IMR-90 (cell line): ENCODE data around the gene NELL2. TPM values are rescaled to one million over a fixed set of nuclear protein-coding genes. Genes with fewer than 3 reads are reported as not detected.

Experiments
- ATAC-seq: fragments of 200-7000 bp; cut with Tn5 transposase; 2 replicates; pipeline ENCODE4 v1.9.1; 2020; ENCODE audit warnings: low read depth, mild to moderate bottlenecking, moderate library complexity
- BruUV-seq: library from RNA; stranded (reverse); fragments of 400-500 nt; replicated peaks from 2 replicates; lab custom pipeline; 2021; lab: Mats Ljungman, UMichigan
- CTCF ChIA-PET: fragments of 300-600 bp; formaldehyde crosslinking; extraction: SDS; loops from one replicate; lab custom pipeline; 2021; ENCODE audit warnings: antibody characterized with exemption; lab: Yijun Ruan, JAX
- POLR2A ChIA-PET: fragments of 300-600 bp; sonication (Branson Sonifier 250); formaldehyde crosslinking; loops from one replicate; lab custom pipeline; 2022; ENCODE audit warnings: antibody characterized with exemption; ENCODE audit not compliant: unreplicated experiment; lab: Charles Lee
- DNase-seq: peaks from one replicate; pipeline ENCODE4 v3.0.0; 2013
- H2AFZ ChIP-seq: replicated peaks from 2 replicates; pipeline ENCODE3; 2013; ENCODE audit warnings: low read length, mild to moderate bottlenecking; ENCODE audit not compliant: poor library complexity
- H2AK5ac ChIP-seq: 2 replicates; pipeline ENCODE4 v1.6.1; 2013; ENCODE audit warnings: low read depth, low read length, inconsistent platforms
- H2AK9ac ChIP-seq: replicated peaks from 2 replicates; pipeline ENCODE3; 2013; ENCODE audit warnings: mild to moderate bottlenecking, low read depth, low read length, moderate library complexity; ENCODE audit not compliant: poor library complexity
- H2BK120ac ChIP-seq: 2 replicates; pipeline ENCODE4 v1.6.1; 2013; ENCODE audit warnings: low read depth, low read length, inconsistent platforms
- H2BK15ac ChIP-seq: 3 replicates; pipeline ENCODE4 v1.6.1; 2013; ENCODE audit warnings: low read depth, low read length, inconsistent platforms
- H2BK20ac ChIP-seq: 2 replicates; pipeline ENCODE4 v1.6.1; 2013; ENCODE audit warnings: low read depth, mild to moderate bottlenecking, inconsistent platforms, low read length, moderate library complexity
- H2BK5ac ChIP-seq: 2 replicates; pipeline ENCODE4 v1.6.1; 2013; ENCODE audit warnings: mild to moderate bottlenecking, low read depth, low read length, inconsistent platforms; ENCODE audit not compliant: poor library complexity, severe bottlenecking
- H3K14ac ChIP-seq: replicated peaks from 2 replicates; pipeline ENCODE4 v1.6.1; 2013; ENCODE audit warnings: low read depth, low read length, inconsistent platforms
- H3K18ac ChIP-seq: 2 replicates; pipeline ENCODE4 v1.6.1; 2013; ENCODE audit warnings: low read depth, low read length, control low read depth
- H3K23ac ChIP-seq: 2 replicates; pipeline ENCODE4 v1.6.1; 2013; ENCODE audit warnings: low read depth, low read length, inconsistent platforms
- H3K27ac ChIP-seq: 2 replicates; pipeline ENCODE4 v1.5.1; 2013; ENCODE audit warnings: mild to moderate bottlenecking, control low read depth, low read length; ENCODE audit not compliant: insufficient read depth
- H3K27me3 ChIP-seq: 2 replicates; pipeline ENCODE4 v1.6.1; 2013; ENCODE audit warnings: low read length; ENCODE audit not compliant: control insufficient read depth, insufficient read depth
- H3K36me3 ChIP-seq: 2 replicates; pipeline ENCODE4 v1.6.1; 2013; ENCODE audit warnings: low read length, mixed read lengths; ENCODE audit not compliant: control insufficient read depth, insufficient read depth
- H3K4ac ChIP-seq: 2 replicates; pipeline ENCODE4 v1.6.1; 2013; ENCODE audit warnings: low read depth, low read length, inconsistent platforms
- H3K4me1 ChIP-seq: 2 replicates; pipeline ENCODE4 v1.6.1; 2013; ENCODE audit warnings: low read length, mixed read lengths; ENCODE audit not compliant: control insufficient read depth, insufficient read depth
- H3K4me2 ChIP-seq: 2 replicates; pipeline ENCODE4 v1.6.1; 2013; ENCODE audit warnings: low read depth, mild to moderate bottlenecking, control low read depth, low read length, moderate library complexity
- H3K4me3 ChIP-seq: 2 replicates; pipeline ENCODE4 v1.5.1; 2013; ENCODE audit warnings: low read depth, mild to moderate bottlenecking, control low read depth, low read length, moderate library complexity; ENCODE audit not compliant: insufficient read depth
- H3K56ac ChIP-seq: 2 replicates; pipeline ENCODE4 v1.6.1; 2013; ENCODE audit warnings: low read length, inconsistent platforms; ENCODE audit not compliant: insufficient read depth; ENCODE audit errors: extremely low read depth
- H3K79me1 ChIP-seq, 2 experiments: 2 replicates each; pipeline ENCODE4 v1.6.1; 2013; ENCODE audit warnings: low read length in 2 of 2, inconsistent platforms in 1 of 2, low read depth in 1 of 2
- H3K9ac ChIP-seq: 2 replicates; pipeline ENCODE4 v1.6.1; 2013; ENCODE audit warnings: low read depth, low read length, control low read depth
- H3K9me1 ChIP-seq: 2 replicates; pipeline ENCODE4 v1.6.1; 2013; ENCODE audit warnings: low read length, inconsistent platforms; ENCODE audit not compliant: insufficient read depth
- H3K9me3 ChIP-seq: 2 replicates; pipeline ENCODE4 v1.6.1; 2013; ENCODE audit warnings: low read length; ENCODE audit not compliant: control insufficient read depth, insufficient read depth
- H4K20me1 ChIP-seq: 2 replicates; pipeline ENCODE4 v1.6.1; 2013; ENCODE audit warnings: low read length, inconsistent platforms; ENCODE audit not compliant: insufficient read depth
- H4K5ac ChIP-seq: 2 replicates; pipeline ENCODE4 v1.6.1; 2013; ENCODE audit warnings: mild to moderate bottlenecking, low read depth, low read length, control low read depth
- H4K8ac ChIP-seq, 2 experiments: 2 replicates each; pipeline ENCODE4 v1.6.1; 2013; ENCODE audit warnings: low read depth in 2 of 2, low read length in 2 of 2, control low read depth in 1 of 2, inconsistent platforms in 1 of 2
- H4K91ac ChIP-seq: 2 replicates; pipeline ENCODE4 v1.6.1; 2013; ENCODE audit warnings: low read depth, low read length, inconsistent platforms; ENCODE audit not compliant: insufficient read depth
- BHLHE40 ChIP-seq: fragments of 150-350 bp; IDR thresholded peaks from 2 replicates; pipeline ENCODE4 v1.6.1; 2016; ENCODE audit warnings: mild to moderate bottlenecking, low read depth, low read length
- CEBPB ChIP-seq: IDR thresholded peaks from 2 replicates; pipeline ENCODE4 v1.6.1; 2012; ENCODE audit warnings: low read depth, low read length, improper control_type of control experiment
- CHD1 ChIP-seq: IDR thresholded peaks from 2 replicates; pipeline ENCODE4 v1.6.1; 2012; ENCODE audit warnings: low read depth, low read length, improper control_type of control experiment
- CTCF ChIP-seq: conservative IDR thresholded peaks from 2 replicates; pipeline ENCODE4 v1.5.1; 2012; ENCODE audit warnings: mild to moderate bottlenecking, low read depth, low read length, improper control_type of control experiment
- ELK1 ChIP-seq: fragments of 150-350 bp; IDR thresholded peaks from 2 replicates; pipeline ENCODE4 v1.6.1; 2016; ENCODE audit warnings: low read depth, mild to moderate bottlenecking, low read length, moderate library complexity, borderline replicate concordance
- FOS ChIP-seq: fragments of 150-350 bp; IDR thresholded peaks from 2 replicates; pipeline ENCODE4 v1.6.1; 2016; ENCODE audit warnings: low read depth, low read length
- MAFK ChIP-seq: IDR thresholded peaks from 2 replicates; pipeline ENCODE4 v1.6.1; 2012; ENCODE audit warnings: low read depth, low read length, improper control_type of control experiment
- MAZ ChIP-seq: IDR thresholded peaks from 2 replicates; pipeline ENCODE4 v1.6.1; 2012; ENCODE audit warnings: low read depth, mild to moderate bottlenecking, low read length, improper control_type of control experiment, moderate library complexity, borderline replicate concordance
- MXI1 ChIP-seq: IDR thresholded peaks from 2 replicates; pipeline ENCODE4 v1.6.1; 2012; ENCODE audit warnings: low read depth, mild to moderate bottlenecking, low read length, moderate library complexity, borderline replicate concordance
- NFE2L2 ChIP-seq: fragments of 150-350 bp; IDR thresholded peaks from 2 replicates; pipeline ENCODE4 v1.6.1; 2016; ENCODE audit warnings: low read depth, mild to moderate bottlenecking, low read length
- POLR2A ChIP-seq: IDR thresholded peaks from 2 replicates; pipeline ENCODE4 v1.6.1; 2012; ENCODE audit warnings: mild to moderate bottlenecking, low read depth, low read length
- RAD21 ChIP-seq: IDR thresholded peaks from 2 replicates; pipeline ENCODE4 v1.6.1; 2012; ENCODE audit warnings: low read length, improper control_type of control experiment
- RCOR1 ChIP-seq: IDR thresholded peaks from 2 replicates; pipeline ENCODE4 v1.6.1; 2012; ENCODE audit warnings: mild to moderate bottlenecking, low read length, improper control_type of control experiment; ENCODE audit not compliant: insufficient replicate concordance
- RFX5 ChIP-seq: IDR thresholded peaks from 2 replicates; pipeline ENCODE4 v1.8.0; 2012; ENCODE audit warnings: low read depth, mild to moderate bottlenecking, low read length, moderate library complexity
- SMC3 ChIP-seq: fragments of 150-350 bp; IDR thresholded peaks from 2 replicates; pipeline ENCODE4 v1.6.1; 2016; ENCODE audit warnings: low read depth, mild to moderate bottlenecking, antibody characterized with exemption, low read length, moderate library complexity
- USF2 ChIP-seq: fragments of 150-350 bp; IDR thresholded peaks from 2 replicates; pipeline ENCODE4 v1.6.1; 2017; ENCODE audit warnings: mild to moderate bottlenecking, antibody characterized with exemption, low read length, low read depth
- WGBS, 2 experiments: methylation state at CpG; one replicate each; pipeline versions ENCODE4 v1.1.5 to v1.1.7; 2013; ENCODE audit warnings: missing lambda C conversion rate in 2 of 2; ENCODE audit not compliant: insufficient read length in 1 of 2; ENCODE audit errors: extremely low coverage in 2 of 2; 5-methylcytosine and 5-hydroxymethylcytosine counted together
- dilution Hi-C: fragments of 300-500 bp; cut with HindIII; formaldehyde crosslinking; loops from one replicate; pipeline ENCODE4 v1.14.3; 2018; ENCODE audit warnings: low sequenced_read_pairs; ENCODE audit not compliant: unreplicated experiment
- in situ Hi-C: fragments of 300-500 bp; cut with MboI; formaldehyde crosslinking; loops from 3 replicates; pipeline ENCODE4 v1.14.3; 2019; ENCODE audit warnings: low sequenced_read_pairs, inconsistent platforms, mixed read lengths
- intact Hi-C: fragments of 100-400 bp; cut with micrococcal nuclease; formaldehyde crosslinking; loops from 2 replicates; pipeline ENCODE4 v1.10.0; 2022
- polyA plus RNA-seq, 3 experiments: library from polyadenylated mRNA; depleted of rRNA; stranded (reverse); fragments of >200 nt; gene quantifications; 2 replicates each; pipeline ENCODE4 v1.2.3, GENCODE V29; 2012; ENCODE audit warnings: low replicate concordance in 1 of 3
- total RNA-seq: library from RNA; depleted of rRNA; stranded (reverse); fragments of >200 nt; gene quantifications from 2 replicates; pipeline ENCODE4 v1.2.3, GENCODE V29; 2012

NELL2 gene
- total and polyA plus RNA-seq, 2 of the 4 experiments (the other 2 are of a cell fraction) = 0.18 to 0.26 TPM

- ChIA-PET CTCF (no interaction called here), POLR2A (no interaction called here)
- TF ChIP-seq RFX5 (no peak), RAD21 (no peak), CEBPB (no peak), CTCF (no peak), CHD1 (no peak), MXI1 (no peak), FOS (no peak), NFE2L2 (no peak), POLR2A (no peak), SMC3 (no peak), MAZ (no peak), MAFK (no peak), RCOR1 (no peak), ELK1 (no peak), USF2 (no peak), BHLHE40 (no peak)
- Histone ChIP-seq H4K20me1 (no peaks in the 10 kb centered on the region), H4K8ac (no peak overlapping the region), H3K4me1 (no peaks in the 10 kb centered on the region), H3K27ac (no peak overlapping the region), H3K23ac (no peak overlapping the region), H2BK120ac (no peak overlapping the region), H3K4me2 (no peak overlapping the region), H3K18ac (no peak overlapping the region), H3K9ac (no peak overlapping the region), H4K5ac (no peak overlapping the region), H3K4me3 (no peak overlapping the region), H3K14ac (no peak overlapping the region), H3K36me3 (no peaks in the 10 kb centered on the region), H3K79me1 (no peaks in the 10 kb centered on the region), H3K9me3 (no peaks in the 10 kb centered on the region), H2BK15ac (no peak overlapping the region), H3K27me3 (no peaks in the 10 kb centered on the region), H2AK5ac (no peak overlapping the region), H2AK9ac (no peak overlapping the region), H3K4ac (no peak overlapping the region), H4K91ac (no peak overlapping the region), H3K9me1 (no peaks in the 10 kb centered on the region), H2BK20ac (no peak overlapping the region), H2BK5ac (no peak overlapping the region), H3K56ac (no peak overlapping the region), H2AFZ (no peak overlapping the region)
- intact Hi-C loops = no loop called here
- in situ Hi-C loops = no loop called here
- BruUV-seq = no TSS peak
- DNase-seq (no peak), ATAC-seq (no peak)
- no CpG with 5 or more reads among the region's 3 CpGs for WGBS, 2 experiments
- dilution Hi-C loops = no loop called here
These were observed 13.8 kb upstream of the NELL2 start for GRCh38 chr12:44889926-44890325.
